IPS-18c (cell line): ENCODE results near the gene ZNF106.

Source experiments
- H3K4me3 ChIP-seq: 2 replicates; pipeline ENCODE4 v1.7.0; 2013; ENCODE audit warnings: low read depth, mild to moderate bottlenecking, low read length, moderate library complexity; ENCODE audit not compliant: insufficient read depth
- H3K9me3 ChIP-seq: one replicate; pipeline ENCODE4 v1.6.1; 2013; ENCODE audit warnings: mild to moderate bottlenecking, low read length, moderate library complexity; ENCODE audit not compliant: control insufficient read depth, insufficient read depth

Gene ZNF106

DNA sequence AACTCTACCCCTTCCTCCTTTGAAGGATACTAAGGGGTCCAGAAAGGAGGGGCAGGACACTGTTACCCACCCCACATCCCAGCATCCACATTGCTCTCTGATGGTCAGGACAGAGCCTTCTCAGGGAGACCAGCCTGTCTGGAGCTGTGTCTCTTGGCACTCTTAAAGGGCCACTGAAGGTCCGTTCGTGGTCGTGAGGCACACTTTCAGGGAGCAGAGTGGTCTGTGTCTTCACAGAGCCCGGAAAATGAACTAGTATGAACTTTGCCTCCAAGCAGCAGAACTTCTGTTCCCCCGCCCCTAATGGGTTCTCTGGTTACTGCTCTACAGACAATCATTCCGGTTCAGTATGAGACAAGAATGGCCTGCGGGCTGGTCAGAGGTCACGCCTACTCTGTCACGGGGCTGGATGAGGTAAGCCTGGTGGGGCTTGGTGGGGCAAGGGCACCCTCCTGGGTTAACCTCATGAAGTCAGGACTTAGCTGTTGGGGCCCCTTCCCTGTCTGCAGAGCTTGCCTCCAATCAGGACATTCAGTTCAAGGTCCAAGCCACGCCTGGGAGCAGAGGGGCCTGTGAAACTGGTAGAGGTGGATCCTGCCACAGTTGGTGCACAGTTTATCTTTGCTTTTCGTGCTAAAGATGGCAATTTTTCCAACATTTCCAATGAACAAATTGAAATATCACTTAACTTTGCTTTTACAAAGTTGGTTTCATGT, 98.5 kb downstream of the ZNF106 start:
- no peak overlapping the region for H3K4me3 ChIP-seq
- no peaks in the 10 kb centered on the region for H3K9me3 ChIP-seq

DNA sequence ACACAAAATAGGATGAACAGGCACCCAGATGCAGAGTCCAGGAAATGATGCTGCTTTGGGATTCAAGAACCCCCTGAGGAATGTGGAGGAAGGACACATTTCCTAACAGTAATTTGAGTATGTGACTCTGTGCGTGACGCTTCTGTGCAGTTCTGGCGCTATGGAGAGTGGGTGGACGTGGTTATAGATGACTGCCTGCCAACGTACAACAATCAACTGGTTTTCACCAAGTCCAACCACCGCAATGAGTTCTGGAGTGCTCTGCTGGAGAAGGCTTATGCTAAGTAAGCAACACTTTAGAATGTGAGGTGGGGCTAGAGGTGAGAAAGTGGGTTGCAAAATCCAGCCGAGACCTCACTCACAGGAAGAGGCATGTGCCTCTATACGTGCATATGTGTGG, 103.3 kb downstream of the ZNF106 start:
- H3K4me3 ChIP-seq = no peak overlapping the region
- no peaks in the 10 kb centered on the region for H3K9me3 ChIP-seq

DNA sequence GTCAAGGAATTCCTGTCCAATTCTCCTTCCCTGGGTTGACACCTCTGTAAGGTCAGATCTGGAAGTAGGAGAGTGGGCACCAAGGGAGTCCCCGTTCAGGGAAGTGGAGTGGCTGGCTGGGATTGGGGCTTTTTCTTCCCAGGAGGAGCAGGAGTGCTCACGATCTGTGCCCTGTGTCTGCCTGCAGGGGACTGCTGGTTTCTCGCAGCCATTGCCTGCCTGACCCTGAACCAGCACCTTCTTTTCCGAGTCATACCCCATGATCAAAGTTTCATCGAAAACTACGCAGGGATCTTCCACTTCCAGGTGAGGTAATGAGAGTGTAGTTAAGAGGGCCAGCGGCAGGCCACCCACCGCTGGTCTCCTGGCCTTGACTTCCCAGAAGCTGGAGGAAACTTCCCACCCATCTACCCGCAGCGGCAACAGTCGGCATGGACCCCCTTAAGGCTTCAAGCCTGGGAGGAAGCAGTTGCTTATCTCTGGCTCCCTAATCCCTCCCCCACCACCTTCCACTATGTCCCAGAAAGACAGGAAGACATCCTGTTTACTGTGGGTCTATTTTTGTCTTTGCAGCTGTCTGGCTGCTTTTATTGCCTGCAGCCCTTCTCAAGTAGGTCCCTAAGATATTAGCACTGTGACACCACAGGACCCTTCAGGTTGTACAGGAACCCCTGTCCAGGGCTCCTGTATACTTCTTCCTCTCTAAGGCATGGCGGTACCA, 104.8 kb downstream of the ZNF106 start:
- H3K9me3 ChIP-seq = no peaks in the 10 kb centered on the region
- no peak overlapping the region for H3K4me3 ChIP-seq

DNA sequence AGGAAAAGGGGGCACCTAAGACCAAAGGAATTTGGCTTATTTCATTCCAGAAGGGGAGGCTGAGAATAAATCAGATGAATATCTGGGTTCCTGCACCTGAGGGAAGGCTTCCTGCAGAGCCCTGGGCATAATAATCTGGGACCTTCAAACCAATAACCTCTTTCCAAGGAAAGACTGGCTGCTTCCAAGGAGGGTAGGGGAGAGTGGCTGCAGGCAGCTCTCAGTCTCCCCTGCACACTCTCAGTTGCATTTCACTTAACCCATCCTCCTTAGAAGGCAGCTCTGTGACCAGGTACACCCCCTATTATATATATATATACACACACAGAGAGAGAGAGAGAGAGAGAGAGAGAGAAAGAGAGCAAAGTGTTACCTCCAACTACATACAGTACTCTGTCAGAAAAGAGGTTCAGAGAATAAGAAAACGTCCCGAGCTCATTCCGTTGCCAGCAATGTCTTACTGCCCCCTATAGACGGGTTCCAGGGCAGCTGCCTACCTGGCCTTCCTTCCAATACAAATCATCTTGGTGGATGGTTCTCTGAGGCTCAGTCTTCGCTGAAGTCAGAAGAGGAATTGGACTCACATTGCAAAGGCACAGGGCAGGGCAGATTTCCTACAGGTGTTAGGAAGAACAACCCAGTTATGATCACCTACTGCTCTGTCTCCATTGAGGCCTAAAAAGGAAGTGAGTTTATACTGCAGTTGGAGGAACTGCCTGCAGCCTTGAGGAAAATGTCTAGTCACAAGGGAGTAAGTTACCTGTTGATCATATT, 105.5 kb downstream of the ZNF106 start:
- no peaks in the 10 kb centered on the region for H3K9me3 ChIP-seq
- no peak overlapping the region for H3K4me3 ChIP-seq

DNA sequence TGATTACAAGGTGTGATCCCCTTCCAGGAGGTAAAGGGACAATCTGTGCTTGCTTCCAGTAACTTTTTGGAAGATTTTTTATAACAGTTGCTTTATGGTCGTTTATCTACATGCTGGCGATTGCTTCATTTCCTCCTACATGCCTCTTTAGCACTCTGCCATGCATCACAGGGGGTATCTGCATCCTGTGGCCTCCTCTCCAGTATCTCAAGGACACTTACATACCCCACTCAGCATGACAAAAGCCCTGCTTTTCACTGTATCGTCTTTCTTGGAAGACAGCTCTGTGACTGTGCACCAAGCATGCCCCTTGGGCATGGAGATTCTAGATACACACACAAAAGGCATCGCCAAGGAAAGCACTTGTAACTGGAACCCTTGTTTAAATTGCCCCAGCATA, 106.3 kb downstream of the ZNF106 start:
- Histone ChIP-seq H3K4me3 (no peak overlapping the region), H3K9me3 (no peaks in the 10 kb centered on the region)

DNA sequence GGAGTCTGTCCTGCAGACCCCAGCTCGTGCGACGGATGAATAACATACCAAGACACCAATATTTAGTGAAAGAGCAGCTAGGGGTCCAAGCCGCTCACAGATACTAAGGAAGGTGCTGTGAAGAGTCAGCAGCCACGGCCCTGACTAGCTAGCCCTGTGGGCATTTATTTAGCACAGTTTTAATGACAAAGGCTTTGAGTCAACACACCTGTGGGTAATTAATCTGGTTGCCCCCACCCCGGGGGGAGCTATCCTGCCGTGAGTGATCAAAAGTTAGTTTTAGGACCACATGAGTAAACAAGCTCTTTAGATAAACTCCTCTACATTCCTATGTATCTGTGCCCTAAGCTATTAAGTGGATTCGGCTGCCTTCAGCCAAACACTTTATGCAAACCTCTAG, 112.9 kb downstream of the ZNF106 start:
- Histone ChIP-seq H3K9me3 (no peaks in the 10 kb centered on the region), H3K4me3 (no peak overlapping the region)

DNA sequence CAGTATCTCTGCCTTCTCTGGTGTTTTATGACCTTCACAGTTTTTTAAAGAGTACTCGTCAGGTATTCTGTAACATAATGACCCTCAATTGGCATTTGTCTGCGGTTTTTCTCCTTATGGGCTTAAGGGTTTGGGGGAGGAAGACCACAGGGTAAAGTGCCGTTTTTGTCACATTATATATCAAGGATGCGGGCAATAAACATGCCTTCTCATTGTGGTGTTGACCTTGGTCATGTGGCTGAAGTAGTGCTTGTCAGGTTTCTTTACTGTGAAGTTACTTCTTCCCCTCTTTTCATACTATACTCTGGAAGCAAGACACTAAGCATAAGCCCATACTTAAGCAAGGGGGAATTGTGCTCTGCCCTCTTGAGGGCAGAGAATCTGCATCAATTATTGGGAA, 115.0 kb downstream of the ZNF106 start:
- H3K9me3 ChIP-seq = no peaks in the 10 kb centered on the region
- H3K4me3 ChIP-seq = no peak overlapping the region

DNA sequence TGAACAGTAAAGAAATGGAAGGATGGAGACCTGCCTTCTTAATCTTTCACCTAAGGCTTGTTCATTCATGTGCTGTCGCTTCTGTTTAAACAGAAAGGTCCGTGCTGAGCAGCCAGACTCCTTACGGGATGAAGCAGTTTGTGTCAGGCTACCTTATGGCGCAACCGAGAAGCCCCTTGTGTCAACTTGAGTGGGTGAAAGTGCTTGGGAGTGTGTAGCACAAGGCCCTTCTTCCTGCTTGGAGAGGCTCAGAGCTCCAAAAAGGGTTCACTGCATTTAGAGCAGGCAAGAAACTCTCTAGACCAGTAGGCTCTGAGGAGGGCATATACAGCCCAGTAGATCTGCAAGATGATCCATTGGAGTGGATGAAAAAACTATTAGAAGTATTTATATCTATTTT, 115.7 kb downstream of the ZNF106 start:
- H3K9me3 ChIP-seq = no peaks in the 10 kb centered on the region
- no peak overlapping the region for H3K4me3 ChIP-seq

DNA sequence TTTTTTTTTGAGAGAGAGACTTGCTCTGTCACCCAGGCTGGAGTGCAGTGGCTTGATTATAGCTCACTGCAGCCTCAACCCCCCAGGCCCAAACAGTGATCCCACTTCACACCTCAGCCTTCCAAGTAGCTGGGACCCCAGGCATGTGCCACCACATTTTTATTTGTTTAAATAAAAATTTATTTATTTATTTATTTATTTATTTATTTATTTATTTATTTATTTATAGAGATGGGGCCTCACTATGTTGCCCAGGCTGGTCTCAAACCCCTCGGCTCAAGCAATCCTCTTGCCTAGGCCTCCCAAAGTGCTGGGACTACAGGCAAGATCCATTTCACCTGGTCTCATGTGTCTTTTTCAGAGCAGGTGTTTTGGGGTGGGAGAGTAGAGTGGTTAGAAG, 116.1 kb downstream of the ZNF106 start:
- Histone ChIP-seq H3K9me3 (no peaks in the 10 kb centered on the region), H3K4me3 (no peak overlapping the region)

DNA sequence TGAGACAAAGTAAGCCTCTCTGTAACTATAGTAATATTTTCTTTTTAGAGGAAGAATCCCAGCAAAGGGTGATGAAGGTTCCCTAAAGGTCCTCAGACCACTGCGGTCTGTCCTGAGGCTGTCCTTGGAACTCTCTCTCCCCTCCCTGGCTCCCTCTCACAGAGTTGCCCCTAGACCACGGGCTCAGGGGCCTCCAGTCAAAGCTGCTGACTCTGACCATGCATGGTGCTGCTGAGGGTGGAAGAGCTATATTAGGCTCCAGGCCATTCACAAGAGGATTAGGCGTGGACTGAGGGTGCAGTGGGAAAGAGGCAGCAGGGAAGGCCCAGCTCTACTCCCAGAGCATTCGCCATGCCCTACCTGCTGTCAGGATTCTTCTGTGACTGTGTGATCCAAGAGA, 117.0 kb downstream of the ZNF106 start:
- no peaks in the 10 kb centered on the region for H3K9me3 ChIP-seq
- H3K4me3 ChIP-seq = no peak overlapping the region

DNA sequence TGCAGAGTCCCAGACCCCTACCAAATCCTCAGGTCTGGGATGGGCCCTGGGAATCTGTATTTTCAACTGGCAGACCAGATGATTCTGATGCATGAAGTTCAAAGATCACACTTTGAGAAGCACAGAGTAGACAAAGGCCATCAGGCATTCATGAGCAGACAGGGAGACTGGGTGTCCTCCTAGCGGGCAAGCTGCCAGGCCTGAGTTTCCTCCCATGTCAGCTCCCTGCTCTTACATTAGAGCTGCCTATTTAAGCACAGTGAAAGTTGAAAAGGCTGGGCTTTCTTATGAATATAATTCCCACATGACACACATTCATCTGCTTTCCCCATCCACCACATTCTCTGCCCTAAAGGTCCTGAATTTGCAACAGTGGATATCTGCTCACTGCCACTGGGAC, 117.7 kb downstream of the ZNF106 start:
- H3K9me3 ChIP-seq = no peaks in the 10 kb centered on the region
- H3K4me3 ChIP-seq = no peak overlapping the region

DNA sequence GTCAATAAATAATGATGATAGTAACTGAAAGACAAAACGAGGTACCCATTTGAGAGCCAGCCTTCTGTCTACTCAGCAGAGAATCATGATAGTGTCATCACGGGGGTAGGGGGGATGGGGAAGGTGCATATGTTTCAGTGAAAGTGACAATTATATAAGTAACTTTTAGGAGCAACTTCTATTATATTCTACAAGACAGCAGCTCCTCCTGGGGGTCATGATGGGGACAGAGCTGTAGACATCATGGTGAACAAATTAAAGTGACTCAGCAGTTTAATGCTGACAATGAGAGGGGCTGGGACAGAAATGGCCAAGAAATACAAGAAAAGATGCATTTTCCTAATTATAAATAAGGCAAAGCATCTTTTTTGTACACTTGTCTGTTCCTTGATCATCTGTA, 119.8 kb downstream of the ZNF106 start:
- H3K4me3 ChIP-seq = no peak overlapping the region
- H3K9me3 ChIP-seq = no peaks in the 10 kb centered on the region

DNA sequence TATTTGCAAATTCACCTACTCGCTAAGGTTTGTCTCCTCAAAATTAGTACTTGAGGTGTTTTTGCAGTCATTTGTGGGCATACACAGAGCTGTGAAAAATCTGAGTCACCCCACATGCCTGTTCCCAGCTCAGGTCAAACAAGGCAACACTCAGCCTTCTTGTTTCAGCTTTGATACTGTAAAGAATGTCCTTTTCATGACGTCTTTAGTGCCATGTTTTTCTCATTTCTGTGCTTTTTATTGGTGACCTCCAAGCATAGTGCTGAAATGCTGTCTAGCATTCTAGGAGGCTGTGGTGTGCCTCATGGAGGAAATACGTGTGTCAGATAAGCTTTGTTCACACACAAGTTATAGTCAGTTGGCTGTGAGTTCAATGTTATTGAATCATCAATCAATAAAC, 122.8 kb downstream of the ZNF106 start:
- Histone ChIP-seq H3K4me3 (no peak overlapping the region), H3K9me3 (no peaks in the 10 kb centered on the region)

DNA sequence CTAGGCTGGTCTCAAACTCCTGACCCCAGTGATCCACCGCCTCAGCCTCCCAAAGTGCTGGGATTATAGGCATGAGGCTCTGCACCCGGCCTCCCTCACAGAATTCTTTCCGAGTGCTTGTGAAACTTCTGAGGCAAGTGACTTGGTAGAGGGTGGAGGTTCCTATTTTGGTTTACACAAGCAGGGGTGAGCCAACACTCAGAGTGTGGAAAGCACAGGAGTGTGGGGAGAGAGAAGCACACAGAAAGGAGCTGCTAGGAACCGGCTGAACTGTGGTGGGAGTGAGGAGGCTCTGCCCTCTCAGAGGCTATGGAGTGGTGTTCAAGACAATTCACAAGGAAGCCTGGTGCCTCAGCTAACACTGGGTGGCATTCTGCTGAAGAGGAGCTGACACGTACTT, 123.9 kb downstream of the ZNF106 start:
- no peak overlapping the region for H3K4me3 ChIP-seq

DNA sequence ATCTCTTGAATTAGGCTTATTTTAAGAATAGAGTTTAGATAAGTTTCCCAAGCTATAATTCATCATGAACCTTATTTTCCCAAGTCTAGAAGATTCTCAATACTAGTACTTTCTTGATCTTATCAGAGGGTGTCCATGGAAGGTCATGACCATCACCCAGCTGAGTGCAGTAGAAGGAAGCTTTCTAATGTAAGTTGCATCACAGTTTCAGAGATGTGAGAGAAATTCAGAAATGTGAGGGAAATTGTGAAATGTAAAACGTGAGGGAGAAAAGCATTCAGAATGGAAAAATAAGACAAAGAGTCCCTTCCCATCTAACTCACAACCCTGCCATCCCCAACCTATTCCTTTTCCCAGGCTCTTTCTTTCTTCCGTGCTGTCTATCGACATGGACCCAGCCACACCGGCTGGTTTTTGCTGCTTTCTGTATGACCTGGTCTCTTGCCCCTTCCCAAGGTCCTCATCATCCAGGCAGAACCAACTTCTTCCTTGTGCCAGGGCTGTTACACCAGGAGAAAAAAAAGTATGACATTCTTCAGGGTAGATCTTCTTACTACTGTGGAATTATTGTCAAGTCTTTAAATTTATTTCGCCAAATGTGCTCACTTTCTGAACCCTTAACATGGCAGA, 124.9 kb downstream of the ZNF106 start:
- Histone ChIP-seq H3K9me3 (no peaks in the 10 kb centered on the region), H3K4me3 (no peak overlapping the region)

More for the DNA sequence above, 123.9 kb downstream of the ZNF106 start:
- H3K9me3 ChIP-seq = no peaks in the 10 kb centered on the region

DNA sequence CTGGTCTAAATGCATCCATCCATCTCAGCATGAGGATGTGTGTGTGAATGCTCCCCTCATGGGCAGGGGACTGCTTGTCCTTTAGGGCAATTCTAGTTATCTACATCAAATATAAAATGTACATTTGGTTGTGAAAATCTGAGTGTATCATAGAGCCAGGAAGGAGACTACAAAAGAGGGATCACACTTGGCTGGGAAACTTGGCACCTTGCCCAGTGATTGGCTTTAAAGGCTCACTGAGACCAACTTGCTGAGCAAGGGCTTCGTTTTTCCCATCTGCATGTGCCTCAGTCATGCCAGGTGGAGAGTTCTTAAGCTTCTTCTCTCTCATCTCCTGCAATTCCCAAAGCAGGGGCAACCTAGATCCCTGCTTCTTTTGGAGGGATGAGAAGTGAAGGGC, 126.4 kb downstream of the ZNF106 start:
- Histone ChIP-seq H3K9me3 (no peaks in the 10 kb centered on the region), H3K4me3 (no peak overlapping the region)

DNA sequence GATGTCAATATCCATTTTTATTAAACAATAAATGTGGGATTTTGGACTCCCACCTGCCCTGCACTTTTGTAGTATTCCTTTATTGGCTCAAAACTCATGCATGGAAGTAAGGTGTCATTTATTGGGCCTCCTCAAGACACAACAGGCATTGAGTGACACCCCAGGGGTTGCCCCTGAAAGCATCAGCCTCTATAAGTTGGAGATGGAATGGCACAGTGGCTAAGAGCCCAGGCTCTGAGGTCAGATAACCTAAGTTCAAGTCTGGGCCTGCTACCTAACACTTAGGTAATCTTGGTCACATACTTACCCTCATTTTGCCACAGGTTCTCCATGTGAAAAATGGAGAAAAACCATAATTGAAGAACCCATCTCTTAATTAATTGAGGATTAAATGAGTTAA, 127.0 kb downstream of the ZNF106 start:
- Histone ChIP-seq H3K9me3 (no peaks in the 10 kb centered on the region), H3K4me3 (no peak overlapping the region)

DNA sequence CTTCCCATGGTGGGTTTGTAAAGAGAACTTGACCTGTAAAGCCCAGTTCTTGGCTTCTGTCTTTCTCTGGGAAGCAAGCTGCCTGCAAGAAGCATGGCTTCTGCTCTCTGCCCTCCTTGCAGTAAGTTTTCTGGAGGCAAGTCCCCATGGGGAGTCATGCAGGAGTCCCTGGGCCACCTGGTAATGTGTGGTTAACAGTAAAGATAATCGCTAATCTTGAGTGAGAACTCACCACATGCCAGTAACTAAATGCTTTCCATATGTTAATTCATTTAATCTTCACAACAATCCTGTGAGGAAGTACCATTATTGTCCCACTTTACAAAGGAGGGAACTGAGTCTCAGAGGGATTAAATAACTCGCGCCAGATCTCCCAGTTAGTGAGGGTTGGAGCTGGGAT, 127.5 kb downstream of the ZNF106 start:
- H3K4me3 ChIP-seq = no peak overlapping the region

More for the DNA sequence above, 127.5 kb downstream of the ZNF106 start:
- no peaks in the 10 kb centered on the region for H3K9me3 ChIP-seq
